Liver (tissue), 9 donors: Measurements from ENCODE around the gene NTN3. TPM values are rescaled to one million over a fixed set of nuclear protein-coding genes. Genes with fewer than 3 reads are reported as not detected.

ENCODE experiments used
- DNase-seq: peaks from one replicate; pipeline ENCODE4 v3.0.0-alpha.2; 2017; ENCODE audit warnings: low spot score
- H3K27ac ChIP-seq, 2 donors: one replicate each; pipeline ENCODE4 v1.7.0; 2013; ENCODE audit warnings: inconsistent platforms in 2 of 2, low read length in 2 of 2, control low read depth in 1 of 2, low read depth in 1 of 2, mild to moderate bottlenecking in 1 of 2
- H3K27me3 ChIP-seq, 4 donors: one replicate each; pipeline versions ENCODE4 v1.6.1 to v1.7.0; 2013; ENCODE audit warnings: low read length in 3 of 4, inconsistent platforms in 1 of 4, mild to moderate bottlenecking in 1 of 4, moderate library complexity in 1 of 4; ENCODE audit not compliant: control insufficient read depth in 4 of 4, insufficient read depth in 4 of 4
- H3K36me3 ChIP-seq, 4 donors: one replicate each; pipeline versions ENCODE4 v1.6.1 to v1.7.0; 2013; ENCODE audit warnings: low read length in 3 of 4, mild to moderate bottlenecking in 3 of 4, low read depth in 1 of 4, moderate library complexity in 1 of 4; ENCODE audit not compliant: control insufficient read depth in 4 of 4, insufficient read depth in 3 of 4
- H3K4me1 ChIP-seq, 4 donors: one replicate each; pipeline versions ENCODE4 v1.6.1 to v1.7.0; 2013; ENCODE audit warnings: low read length in 3 of 4, mild to moderate bottlenecking in 3 of 4, moderate library complexity in 1 of 4; ENCODE audit not compliant: control insufficient read depth in 4 of 4, insufficient read depth in 4 of 4
- H3K4me3 ChIP-seq, 3 donors: one replicate each; pipeline versions ENCODE4 v1.6.1 to v1.7.0; 2013; ENCODE audit warnings: low read length in 3 of 3, control low read depth in 1 of 3, low read depth in 1 of 3, mild to moderate bottlenecking in 1 of 3
- H3K9ac ChIP-seq, 2 donors: one replicate each; pipeline ENCODE4 v1.7.0; 2013; ENCODE audit warnings: low read length in 2 of 2, mild to moderate bottlenecking in 2 of 2, moderate library complexity in 2 of 2, control low read depth in 1 of 2, low read depth in 1 of 2
- H3K9me3 ChIP-seq, 4 donors: one replicate each; pipeline versions ENCODE4 v1.6.1 to v1.7.0; 2013; ENCODE audit warnings: low read length in 3 of 4; ENCODE audit not compliant: control insufficient read depth in 4 of 4
- EGR1 ChIP-seq, 2 donors: IDR thresholded peaks; 2 replicates each; pipeline ENCODE4 v1.6.1; 2016 to 2018; ENCODE audit warnings: antibody characterized with exemption in 2 of 2, low read depth in 2 of 2
- FOXA1 ChIP-seq: IDR thresholded peaks from 2 replicates; pipeline ENCODE4 v1.6.1; 2016; ENCODE audit warnings: antibody characterized with exemption
- FOXA2 ChIP-seq: IDR thresholded peaks from 2 replicates; pipeline ENCODE4 v1.6.1; 2016; ENCODE audit warnings: antibody characterized with exemption
- GABPA ChIP-seq, 2 donors: IDR thresholded peaks in 1 of 2; conservative IDR thresholded peaks in 1 of 2; 2 replicates each; pipeline ENCODE4 v1.6.1; 2016; ENCODE audit warnings: antibody characterized with exemption in 2 of 2, mild to moderate bottlenecking in 1 of 2, moderate library complexity in 1 of 2
- HNF4A ChIP-seq, 2 donors: conservative IDR thresholded peaks; 2 replicates each; pipeline ENCODE4 v1.6.1; 2016; ENCODE audit warnings: antibody characterized with exemption in 2 of 2, mild to moderate bottlenecking in 2 of 2
- HNF4G ChIP-seq: IDR thresholded peaks from 2 replicates; pipeline ENCODE4 v1.6.1; 2016; ENCODE audit warnings: antibody characterized with exemption
- JUND ChIP-seq, 2 donors: IDR thresholded peaks; 2 replicates each; pipeline ENCODE4 v1.6.1; 2016; ENCODE audit warnings: antibody characterized with exemption in 2 of 2
- NR2F2 ChIP-seq: IDR thresholded peaks from 2 replicates; pipeline ENCODE4 v1.6.1; 2016; ENCODE audit warnings: antibody characterized with exemption
- RAD21 ChIP-seq, 2 donors: IDR thresholded peaks; 2 replicates each; pipeline ENCODE4 v1.6.1; 2016; ENCODE audit warnings: antibody characterized with exemption in 2 of 2, mild to moderate bottlenecking in 2 of 2
- RXRA ChIP-seq, 2 donors: IDR thresholded peaks; 2 replicates each; pipeline ENCODE4 v1.6.1; 2017 to 2018; ENCODE audit warnings: antibody characterized with exemption in 2 of 2, mild to moderate bottlenecking in 1 of 2
- SP1 ChIP-seq: IDR thresholded peaks from 2 replicates; pipeline ENCODE4 v1.6.1; 2018; ENCODE audit warnings: antibody characterized with exemption, mild to moderate bottlenecking
- YY1 ChIP-seq: IDR thresholded peaks from 2 replicates; pipeline ENCODE4 v1.6.1; 2016; ENCODE audit warnings: antibody characterized with exemption, mild to moderate bottlenecking
- WGBS: extraction: QIAGEN DNeasy Blood & Tissue Kit; methylation state at CpG from one replicate; pipeline ENCODE4 v1.1.7; 2013; 5-methylcytosine and 5-hydroxymethylcytosine counted together
- polyA plus RNA-seq, 2 donors: library from polyadenylated mRNA; stranded (reverse) in 1 of 2; unstranded in 1 of 2; fragments of 200-250 nt in 1 of 2; fragments of >200 nt in 1 of 2; fragmentation: Nextera tagmentation in 1 of 2; extraction: Ambion mirVana in 1 of 2; gene quantifications; one replicate each; pipeline versions ENCODE4 v1.2.1 to v1.2.3, GENCODE V29; 2013 to 2015
- total RNA-seq, 2 donors: library from RNA; depleted of rRNA; stranded (reverse); fragments of >200 nt; gene quantifications; one replicate each; pipeline ENCODE4 v1.2.3, GENCODE V29; 2014
- TF ChIP-seq, protein P1 (sequence below): IDR thresholded peaks from 2 replicates; pipeline ENCODE4 v1.6.1; 2016; ENCODE audit warnings: antibody characterized with exemption
- TF ChIP-seq, protein P2 (sequence below): IDR thresholded peaks from 2 replicates; pipeline ENCODE4 v1.6.1; 2016; ENCODE audit warnings: antibody characterized with exemption
- TF ChIP-seq, protein P3 (sequence below): IDR thresholded peaks from 2 replicates; pipeline ENCODE4 v1.6.1; 2016; ENCODE audit warnings: antibody characterized with exemption, mild to moderate bottlenecking
- TF ChIP-seq, protein P4 (sequence below): fragments of 150-350 bp; IDR thresholded peaks from 2 replicates; pipeline ENCODE4 v1.5.1; 2017; ENCODE audit warnings: improper control_type of control experiment, low read depth, low read length; ENCODE audit not compliant: missing input control
- TF ChIP-seq, protein P5 (sequence below): IDR thresholded peaks from 2 replicates; pipeline ENCODE4 v1.6.1; 2016; ENCODE audit warnings: antibody characterized with exemption
- donor health status: healthy.
- donor health status: healthy.
- donor health status: healthy.
- donor health status: healthy.
- donor health status: healthy.

The NTN3 gene
- total and polyA plus RNA-seq, 4 donors: 0.19 to 2.3 (median 0.28) TPM; not detected in 1

DNA sequence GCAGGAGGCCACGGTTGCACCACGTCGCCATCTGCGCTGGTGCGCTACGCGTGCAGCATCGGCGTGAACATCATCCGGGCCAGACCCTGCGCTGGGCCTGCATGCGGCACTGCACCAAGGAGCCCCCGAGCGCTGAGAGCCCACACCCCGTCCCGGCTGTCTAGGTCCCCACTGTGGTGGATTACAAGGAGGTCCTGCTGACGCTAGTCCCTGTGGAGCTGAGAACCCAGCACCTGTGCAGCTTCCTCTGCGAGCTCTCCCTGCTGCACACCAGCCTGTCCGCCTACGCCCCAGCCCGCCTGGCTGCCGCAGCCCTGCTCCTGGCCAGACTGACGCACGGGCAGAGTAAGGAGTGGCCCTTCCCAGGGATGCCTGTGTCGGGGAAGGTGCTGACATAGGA is 22.0 kb upstream of the NTN3 start:
- Histone ChIP-seq H3K27me3 (no peaks in the 10 kb centered on the region), H3K9ac (no peak overlapping the region), H3K4me3 (no peak overlapping the region), H3K36me3 (peaks cover 0 to 14% (median 2%) of the 10 kb centered on the region in 4 donors), H3K4me1 (no peaks in the 10 kb centered on the region), H3K27ac (no peak overlapping the region), H3K9me3 (no peaks in the 10 kb centered on the region)
- 98% methylated on average over 25 of the region's 25 CpGs for WGBS
- TF ChIP-seq, protein P1, sequence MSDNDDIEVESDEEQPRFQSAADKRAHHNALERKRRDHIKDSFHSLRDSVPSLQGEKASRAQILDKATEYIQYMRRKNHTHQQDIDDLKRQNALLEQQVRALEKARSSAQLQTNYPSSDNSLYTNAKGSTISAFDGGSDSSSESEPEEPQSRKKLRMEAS: no peak
- TF ChIP-seq RAD21 (IDR thresholded peaks at IDR 0.05) (no peak), FOXA2 (no peak), EGR1 (IDR thresholded peaks at IDR 0.05; ENCODE audit: low read depth in 2 of 2) (no peak), RXRA (IDR thresholded peaks at IDR 0.05) (no peak), NR2F2 (no peak), SP1 (no peak), JUND (IDR thresholded peaks at IDR 0.05) (no peak), GABPA (IDR thresholded peaks at IDR 0.05 in 1 of 2, conservative IDR thresholded peaks at IDR 0.05 in 1 of 2) (no peak), YY1 (no peak), HNF4G (no peak), HNF4A (conservative IDR thresholded peaks at IDR 0.05) (no peak), FOXA1 (no peak)
- TF ChIP-seq, protein P2, sequence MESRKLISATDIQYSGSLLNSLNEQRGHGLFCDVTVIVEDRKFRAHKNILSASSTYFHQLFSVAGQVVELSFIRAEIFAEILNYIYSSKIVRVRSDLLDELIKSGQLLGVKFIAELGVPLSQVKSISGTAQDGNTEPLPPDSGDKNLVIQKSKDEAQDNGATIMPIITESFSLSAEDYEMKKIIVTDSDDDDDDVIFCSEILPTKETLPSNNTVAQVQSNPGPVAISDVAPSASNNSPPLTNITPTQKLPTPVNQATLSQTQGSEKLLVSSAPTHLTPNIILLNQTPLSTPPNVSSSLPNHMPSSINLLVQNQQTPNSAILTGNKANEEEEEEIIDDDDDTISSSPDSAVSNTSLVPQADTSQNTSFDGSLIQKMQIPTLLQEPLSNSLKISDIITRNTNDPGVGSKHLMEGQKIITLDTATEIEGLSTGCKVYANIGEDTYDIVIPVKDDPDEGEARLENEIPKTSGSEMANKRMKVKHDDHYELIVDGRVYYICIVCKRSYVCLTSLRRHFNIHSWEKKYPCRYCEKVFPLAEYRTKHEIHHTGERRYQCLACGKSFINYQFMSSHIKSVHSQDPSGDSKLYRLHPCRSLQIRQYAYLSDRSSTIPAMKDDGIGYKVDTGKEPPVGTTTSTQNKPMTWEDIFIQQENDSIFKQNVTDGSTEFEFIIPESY: no peak
- TF ChIP-seq, protein P3, sequence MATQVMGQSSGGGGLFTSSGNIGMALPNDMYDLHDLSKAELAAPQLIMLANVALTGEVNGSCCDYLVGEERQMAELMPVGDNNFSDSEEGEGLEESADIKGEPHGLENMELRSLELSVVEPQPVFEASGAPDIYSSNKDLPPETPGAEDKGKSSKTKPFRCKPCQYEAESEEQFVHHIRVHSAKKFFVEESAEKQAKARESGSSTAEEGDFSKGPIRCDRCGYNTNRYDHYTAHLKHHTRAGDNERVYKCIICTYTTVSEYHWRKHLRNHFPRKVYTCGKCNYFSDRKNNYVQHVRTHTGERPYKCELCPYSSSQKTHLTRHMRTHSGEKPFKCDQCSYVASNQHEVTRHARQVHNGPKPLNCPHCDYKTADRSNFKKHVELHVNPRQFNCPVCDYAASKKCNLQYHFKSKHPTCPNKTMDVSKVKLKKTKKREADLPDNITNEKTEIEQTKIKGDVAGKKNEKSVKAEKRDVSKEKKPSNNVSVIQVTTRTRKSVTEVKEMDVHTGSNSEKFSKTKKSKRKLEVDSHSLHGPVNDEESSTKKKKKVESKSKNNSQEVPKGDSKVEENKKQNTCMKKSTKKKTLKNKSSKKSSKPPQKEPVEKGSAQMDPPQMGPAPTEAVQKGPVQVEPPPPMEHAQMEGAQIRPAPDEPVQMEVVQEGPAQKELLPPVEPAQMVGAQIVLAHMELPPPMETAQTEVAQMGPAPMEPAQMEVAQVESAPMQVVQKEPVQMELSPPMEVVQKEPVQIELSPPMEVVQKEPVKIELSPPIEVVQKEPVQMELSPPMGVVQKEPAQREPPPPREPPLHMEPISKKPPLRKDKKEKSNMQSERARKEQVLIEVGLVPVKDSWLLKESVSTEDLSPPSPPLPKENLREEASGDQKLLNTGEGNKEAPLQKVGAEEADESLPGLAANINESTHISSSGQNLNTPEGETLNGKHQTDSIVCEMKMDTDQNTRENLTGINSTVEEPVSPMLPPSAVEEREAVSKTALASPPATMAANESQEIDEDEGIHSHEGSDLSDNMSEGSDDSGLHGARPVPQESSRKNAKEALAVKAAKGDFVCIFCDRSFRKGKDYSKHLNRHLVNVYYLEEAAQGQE: no peak
- TF ChIP-seq, protein P4, sequence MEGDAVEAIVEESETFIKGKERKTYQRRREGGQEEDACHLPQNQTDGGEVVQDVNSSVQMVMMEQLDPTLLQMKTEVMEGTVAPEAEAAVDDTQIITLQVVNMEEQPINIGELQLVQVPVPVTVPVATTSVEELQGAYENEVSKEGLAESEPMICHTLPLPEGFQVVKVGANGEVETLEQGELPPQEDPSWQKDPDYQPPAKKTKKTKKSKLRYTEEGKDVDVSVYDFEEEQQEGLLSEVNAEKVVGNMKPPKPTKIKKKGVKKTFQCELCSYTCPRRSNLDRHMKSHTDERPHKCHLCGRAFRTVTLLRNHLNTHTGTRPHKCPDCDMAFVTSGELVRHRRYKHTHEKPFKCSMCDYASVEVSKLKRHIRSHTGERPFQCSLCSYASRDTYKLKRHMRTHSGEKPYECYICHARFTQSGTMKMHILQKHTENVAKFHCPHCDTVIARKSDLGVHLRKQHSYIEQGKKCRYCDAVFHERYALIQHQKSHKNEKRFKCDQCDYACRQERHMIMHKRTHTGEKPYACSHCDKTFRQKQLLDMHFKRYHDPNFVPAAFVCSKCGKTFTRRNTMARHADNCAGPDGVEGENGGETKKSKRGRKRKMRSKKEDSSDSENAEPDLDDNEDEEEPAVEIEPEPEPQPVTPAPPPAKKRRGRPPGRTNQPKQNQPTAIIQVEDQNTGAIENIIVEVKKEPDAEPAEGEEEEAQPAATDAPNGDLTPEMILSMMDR: no peak
- TF ChIP-seq, protein P5, sequence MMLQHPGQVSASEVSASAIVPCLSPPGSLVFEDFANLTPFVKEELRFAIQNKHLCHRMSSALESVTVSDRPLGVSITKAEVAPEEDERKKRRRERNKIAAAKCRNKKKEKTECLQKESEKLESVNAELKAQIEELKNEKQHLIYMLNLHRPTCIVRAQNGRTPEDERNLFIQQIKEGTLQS: no peak
- no peak for DNase-seq

DNA sequence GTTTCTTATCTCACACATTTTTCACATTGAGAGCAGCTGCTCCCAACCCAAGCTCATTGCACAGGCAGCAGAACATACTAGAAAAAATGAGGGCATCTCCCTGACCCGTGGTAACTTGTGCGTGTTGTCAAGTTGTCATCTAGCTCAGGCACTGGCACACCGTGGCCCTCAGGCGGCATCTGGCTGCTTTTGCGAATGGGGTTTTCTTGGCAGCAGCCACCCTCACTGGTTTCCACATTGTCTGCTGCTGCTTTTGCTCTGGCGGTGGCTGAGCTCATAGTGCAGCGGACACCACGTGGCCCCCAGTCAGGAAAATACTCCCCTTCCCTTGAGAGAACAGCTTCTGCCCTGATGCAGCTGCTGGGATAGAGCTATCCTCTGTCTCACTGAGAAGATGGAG is 20.6 kb upstream of the NTN3 start:
- no peak for TF ChIP-seq JUND (IDR thresholded peaks at IDR 0.05)
- H3K9ac ChIP-seq: no peak overlapping the region
- H3K4me3 ChIP-seq: no peak overlapping the region
- DNase-seq: no peak
- H3K27ac ChIP-seq: no peak overlapping the region
- 96% methylated on average over 8 of the region's 8 CpGs for WGBS
- peaks cover 0 to 7% (median 2%) of the 10 kb centered on the region in 4 donors for H3K36me3 ChIP-seq
- H3K27me3 ChIP-seq: no peaks in the 10 kb centered on the region
- H3K4me1 ChIP-seq: peaks cover 0 to 3% (median 0%) of the 10 kb centered on the region in 4 donors
- no peaks in the 10 kb centered on the region for H3K9me3 ChIP-seq
